ENCODE measurements around the gene HOXC9.

DNA sequence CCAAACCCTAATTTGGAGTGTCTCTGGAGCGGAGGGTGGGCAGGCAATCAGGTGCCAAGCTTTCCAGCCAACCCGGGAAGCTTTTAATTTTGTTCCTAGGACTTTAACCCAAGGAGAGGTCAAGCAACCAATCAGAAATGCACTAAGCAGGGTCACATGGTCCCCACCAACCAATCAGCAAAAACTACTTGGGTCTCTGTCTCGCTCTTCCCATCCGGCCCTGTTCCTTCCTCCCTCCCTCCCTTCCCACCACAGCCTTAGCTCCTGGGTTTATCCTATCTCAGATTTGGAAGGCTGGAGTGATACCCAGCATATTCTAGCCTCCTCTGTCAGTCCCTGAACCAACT lies 40.2 kb downstream of the HOXC9 start:
- TF ChIP-seq, protein P1, sequence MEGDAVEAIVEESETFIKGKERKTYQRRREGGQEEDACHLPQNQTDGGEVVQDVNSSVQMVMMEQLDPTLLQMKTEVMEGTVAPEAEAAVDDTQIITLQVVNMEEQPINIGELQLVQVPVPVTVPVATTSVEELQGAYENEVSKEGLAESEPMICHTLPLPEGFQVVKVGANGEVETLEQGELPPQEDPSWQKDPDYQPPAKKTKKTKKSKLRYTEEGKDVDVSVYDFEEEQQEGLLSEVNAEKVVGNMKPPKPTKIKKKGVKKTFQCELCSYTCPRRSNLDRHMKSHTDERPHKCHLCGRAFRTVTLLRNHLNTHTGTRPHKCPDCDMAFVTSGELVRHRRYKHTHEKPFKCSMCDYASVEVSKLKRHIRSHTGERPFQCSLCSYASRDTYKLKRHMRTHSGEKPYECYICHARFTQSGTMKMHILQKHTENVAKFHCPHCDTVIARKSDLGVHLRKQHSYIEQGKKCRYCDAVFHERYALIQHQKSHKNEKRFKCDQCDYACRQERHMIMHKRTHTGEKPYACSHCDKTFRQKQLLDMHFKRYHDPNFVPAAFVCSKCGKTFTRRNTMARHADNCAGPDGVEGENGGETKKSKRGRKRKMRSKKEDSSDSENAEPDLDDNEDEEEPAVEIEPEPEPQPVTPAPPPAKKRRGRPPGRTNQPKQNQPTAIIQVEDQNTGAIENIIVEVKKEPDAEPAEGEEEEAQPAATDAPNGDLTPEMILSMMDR (IDR thresholded peaks at IDR 0.05): no peak
- TF ChIP-seq POLR2A (IDR thresholded peaks at IDR 0.05): no peak
